Effector CD8-positive, alpha-beta T cell (primary cell): ENCODE data around the gene HSF4.

Source experiments
- DNase-seq: peaks from one replicate; lab custom pipeline; 2025; lab: John Stamatoyannopoulos, UW

Gene HSF4

DNA sequence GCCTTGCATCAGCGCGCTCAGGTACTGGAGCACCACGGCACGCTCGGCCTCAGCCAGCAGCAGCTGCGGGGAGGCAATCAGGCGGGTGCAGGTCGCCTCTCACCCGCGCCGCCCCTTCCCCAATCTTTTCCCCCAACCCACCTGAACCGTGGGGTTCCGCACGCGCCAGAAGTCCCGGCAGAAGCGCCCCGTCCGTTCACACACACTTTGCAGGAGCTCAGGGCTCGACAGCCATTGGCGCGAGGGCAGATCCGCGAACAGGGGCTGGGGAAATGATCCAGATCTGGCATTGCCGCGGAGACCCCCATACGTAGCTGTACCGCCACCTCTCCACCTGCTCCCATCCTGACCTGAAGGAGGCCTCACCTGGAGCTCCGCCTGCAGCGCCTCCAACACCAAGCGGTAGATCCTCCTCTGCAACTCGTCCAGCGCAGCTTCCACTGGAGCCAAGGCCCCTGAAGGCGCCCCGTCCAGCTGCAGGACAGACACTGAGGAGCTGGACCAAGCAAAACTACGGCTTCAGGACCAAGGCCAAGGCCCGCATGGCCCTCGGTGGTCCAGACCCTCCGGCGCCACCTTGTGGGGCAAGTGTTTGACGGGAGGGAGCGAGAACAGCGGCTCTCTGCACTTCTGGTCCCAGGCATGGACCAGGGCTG is 20.6 kb downstream of the HSF4 start:
- peak; percentile 80 for DNase-seq

DNA sequence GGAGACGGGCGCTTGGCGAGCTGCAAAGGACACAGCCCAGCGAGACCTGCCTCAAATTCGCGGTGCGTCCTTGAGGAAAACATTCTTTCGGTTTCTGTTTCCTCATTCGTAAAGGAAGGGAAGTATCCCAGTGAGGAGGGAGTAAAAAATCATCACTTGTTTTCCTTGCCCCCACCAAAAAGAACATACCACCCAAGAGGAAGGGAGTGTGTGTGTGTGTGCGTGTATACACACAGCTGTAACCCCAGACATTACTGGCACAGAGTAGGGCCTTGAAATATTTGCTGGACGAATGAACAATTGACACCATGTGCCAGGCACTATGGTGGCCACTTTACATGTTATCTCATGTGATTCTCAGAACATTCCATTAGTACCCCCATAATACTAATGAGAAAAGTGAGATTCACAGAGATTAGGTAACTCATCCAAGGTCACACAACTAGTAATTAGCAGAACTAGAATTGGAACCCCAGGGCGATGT is 21.1 kb downstream of the HSF4 start:
- DNase-seq, result no peak

DNA sequence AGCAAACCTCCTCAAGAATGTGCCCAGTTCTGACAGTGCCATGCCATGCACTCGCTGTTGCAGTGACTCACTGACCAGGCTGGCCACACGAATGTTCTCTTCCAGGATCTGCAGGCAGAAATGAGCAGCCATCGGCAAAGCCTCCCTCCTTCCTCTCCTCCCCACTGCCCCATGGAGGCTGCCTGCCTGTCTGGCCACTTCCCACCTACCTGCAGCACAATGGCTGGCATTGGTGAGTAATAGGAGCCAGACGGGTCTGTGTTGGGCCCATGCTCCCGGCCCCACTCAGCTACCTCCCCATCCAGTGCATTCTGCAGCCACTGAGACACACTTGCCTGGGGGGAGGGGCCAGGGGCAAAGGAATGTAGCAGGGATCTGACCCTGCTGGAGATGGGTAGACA is 22.0 kb downstream of the HSF4 start:
- DNase-seq, result no peak

DNA sequence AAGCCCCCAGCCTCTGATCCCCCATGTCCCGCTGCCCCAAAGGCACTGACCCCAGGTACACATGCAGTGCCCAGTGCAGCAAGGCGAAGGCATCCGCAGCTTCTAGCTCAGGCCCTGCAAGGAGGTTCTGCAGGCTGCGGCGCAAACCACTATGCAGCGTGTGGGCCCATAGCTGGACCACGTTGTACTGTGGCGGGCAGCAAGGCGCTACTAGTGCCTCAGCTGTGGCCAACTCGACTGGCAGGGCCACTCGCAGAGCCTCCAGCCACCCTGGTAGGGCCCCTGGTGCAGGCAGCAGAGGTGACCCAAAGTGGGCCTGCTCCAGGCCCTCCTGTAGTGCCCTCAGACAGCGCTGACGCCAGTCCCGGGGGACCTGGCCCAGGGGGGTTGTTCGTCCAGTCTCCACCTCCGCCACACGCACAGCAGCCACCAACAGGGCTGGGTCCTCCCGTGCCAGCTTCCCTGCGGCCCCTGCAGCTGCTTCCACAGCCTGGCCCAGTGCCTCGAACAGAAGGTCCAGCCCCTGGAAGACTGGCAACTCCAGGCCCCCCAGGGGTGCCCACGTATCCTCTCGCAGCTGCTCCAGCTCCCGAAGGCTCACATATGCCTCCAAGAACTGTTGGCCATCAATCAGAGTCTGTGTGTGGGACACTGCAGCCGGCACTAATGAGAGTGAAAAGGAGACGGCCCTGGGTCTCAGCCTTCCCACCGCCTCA is 22.8 kb downstream of the HSF4 start:
- no peak for DNase-seq

DNA sequence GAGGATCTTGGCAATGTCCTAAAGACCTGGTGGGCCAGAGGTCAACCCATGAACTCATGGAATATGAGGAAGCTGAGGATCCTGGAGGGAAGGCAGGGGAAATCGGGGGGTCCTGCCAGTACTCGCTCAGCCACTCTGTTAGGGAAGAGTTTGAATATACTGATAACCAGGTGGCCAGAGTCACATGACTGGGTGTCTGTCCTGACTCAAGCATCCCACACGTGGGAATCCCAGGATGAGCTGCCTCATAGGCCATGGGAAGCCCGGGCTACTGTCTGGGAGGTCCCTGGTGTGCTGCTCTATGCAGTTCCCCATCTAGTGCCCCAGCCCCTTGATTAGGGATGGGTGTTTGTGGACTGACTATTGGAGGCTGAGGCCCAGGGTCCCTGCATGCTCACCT is 23.8 kb downstream of the HSF4 start:
- DNase-seq, result no peak

DNA sequence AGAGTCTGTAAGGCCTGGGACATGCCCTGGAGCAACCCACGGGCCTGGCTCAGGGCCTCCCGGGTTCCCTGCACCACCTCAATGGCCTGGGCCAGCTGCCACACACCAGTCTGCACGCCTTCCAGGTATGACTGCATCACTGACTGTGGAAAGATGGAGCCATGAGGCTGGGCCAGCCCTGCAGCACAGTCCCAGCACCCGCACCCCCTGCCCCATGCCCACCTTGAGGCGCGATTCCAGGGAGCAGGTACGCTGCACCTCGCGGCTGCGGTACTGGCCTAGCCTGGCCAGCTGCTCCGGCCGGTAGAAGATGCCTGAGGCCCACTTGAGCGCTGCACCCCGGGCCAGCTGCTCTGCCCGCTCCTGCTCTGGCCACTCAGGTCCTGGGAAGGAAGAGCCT is 24.3 kb downstream of the HSF4 start:
- no peak for DNase-seq

DNA sequence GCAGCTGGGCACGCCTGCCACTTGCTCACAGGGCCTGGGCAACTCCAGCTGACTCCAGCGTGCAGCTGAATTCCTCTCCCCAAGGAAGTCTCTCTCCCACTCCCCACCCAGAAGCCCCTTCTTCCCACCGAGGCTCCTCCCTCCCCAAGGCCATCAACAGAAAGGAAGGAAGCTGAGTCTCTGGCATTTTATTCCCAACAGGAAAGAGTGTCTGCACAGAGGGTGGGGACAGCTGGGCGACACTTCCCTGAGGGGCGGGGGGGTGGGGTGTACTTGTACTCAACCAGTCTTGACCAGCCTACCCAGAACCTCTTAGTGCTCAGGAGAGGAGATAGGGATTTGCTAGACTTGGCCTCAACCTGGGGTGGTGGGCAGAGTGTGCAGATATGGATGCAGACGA is 25.5 kb downstream of the HSF4 start, which contains the start of gene EXOC3L1:
Gene EXOC3L1, minus strand, starts transcription at position 96 of the 400 bp plus-strand sequence. CDS start 460 bp downstream, outside the sequence.
- DNase-seq, result no peak

DNA sequence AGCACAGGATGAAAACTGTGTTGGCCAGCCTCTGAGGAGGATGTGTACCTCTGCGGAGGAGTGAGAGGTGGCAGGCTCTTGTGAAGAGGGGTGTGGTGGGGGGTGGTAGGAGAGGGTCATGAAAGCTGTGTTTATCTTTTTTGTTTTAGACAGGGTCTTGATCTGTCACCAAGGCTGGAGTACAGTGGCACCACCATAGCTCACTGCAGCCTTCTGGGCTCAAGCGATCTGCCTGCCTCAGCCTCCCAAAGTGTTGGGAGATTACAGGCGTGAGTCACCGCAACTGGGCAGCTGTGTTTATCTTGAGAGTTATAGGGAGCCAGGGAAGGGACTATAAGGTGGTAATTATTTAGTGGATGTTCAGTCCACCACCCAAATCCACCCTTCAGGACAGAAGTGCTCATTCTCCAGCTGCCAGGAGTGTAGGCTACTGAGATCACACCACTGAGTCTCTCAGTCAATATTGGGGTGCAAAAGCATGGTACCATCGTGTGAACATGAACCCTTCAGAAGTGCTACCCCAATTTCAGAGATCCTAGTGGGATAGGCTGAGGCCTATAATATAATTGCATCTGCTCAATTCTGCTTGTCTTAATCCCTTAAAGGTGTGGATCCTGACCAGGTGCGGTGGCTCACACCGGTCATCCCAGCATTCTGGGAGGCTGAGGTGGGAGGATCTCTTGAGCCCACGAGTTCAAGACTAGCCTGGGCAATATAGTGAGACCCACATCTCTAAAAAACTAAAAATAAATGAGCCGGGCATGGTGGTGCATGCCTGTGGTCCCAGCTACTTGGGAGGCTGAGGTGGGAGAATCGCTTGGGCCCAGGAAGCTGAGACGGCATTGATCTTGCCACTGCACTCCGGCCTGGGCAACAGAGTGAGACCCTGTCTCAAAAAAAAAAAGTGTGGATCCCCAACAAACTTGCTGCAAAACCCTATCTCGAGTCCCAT is 26.2 kb downstream of the HSF4 start:
- DNase-seq, result no peak

DNA sequence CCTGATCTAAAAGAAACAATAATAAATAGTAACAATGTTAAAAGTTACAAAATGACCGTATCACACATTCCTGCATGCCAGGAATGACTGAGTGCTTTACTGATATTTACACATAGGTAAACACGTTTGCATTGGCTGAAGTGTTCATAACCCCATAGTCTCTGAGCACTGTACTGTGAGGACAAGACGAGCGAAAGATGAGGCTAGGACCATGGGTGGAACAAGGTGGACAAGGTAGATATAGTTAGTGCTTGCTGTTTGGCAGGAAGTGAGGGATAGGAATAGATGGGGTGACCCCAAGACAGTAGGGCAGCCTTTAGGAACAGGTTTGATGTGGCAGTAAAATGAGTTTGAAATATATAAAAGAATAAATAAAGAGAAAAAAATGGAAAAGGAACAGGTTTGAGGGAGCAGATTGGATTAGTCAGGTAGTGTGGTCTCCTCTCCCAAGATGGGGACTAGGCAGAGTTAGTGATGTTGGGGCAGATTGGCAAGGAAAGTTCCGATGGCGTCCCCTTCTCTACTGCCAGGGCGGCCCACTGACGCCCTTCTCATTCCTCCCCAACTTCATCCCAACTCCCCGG is 27.0 kb downstream of the HSF4 start:
- no peak for DNase-seq

DNA sequence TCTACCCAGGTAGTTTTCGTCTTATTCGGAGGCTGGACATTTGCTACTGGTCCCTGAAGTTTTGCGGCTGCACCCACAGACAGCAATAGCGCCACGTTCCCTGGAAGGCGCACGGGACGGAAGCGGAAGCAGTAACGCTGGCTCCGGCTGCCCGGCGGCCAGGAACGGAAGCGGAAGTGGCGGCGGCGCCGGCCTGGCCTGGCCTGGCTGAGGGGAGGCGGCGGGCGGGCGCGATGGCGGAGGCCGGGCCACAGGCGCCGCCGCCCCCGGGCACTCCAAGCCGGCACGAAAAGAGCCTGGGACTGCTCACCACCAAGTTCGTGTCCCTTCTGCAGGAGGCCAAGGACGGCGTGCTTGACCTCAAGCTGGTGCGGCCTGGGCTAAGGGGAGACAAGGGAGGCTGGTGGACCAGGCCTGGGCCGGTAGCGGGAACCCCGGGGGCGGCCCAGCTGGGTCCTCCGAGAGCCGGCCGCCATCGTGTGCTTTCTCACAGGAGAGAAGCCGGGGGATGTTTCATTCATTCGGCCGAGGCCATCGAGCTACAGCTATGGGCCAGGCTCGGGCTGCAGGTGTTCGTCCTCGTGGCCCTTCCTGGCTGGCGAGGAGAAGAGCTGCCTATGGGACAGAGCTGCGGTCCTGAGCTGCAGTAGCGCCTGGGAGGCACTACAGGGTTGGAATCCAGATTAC is 27.6 kb downstream of the HSF4 start, which contains the start of gene E2F4:
Gene E2F4, plus strand, starts transcription at position 161 of the 687 bp plus-strand sequence. Its CDS starts 73 bp downstream, at position 234.
- peak; percentile 65 for DNase-seq

DNA sequence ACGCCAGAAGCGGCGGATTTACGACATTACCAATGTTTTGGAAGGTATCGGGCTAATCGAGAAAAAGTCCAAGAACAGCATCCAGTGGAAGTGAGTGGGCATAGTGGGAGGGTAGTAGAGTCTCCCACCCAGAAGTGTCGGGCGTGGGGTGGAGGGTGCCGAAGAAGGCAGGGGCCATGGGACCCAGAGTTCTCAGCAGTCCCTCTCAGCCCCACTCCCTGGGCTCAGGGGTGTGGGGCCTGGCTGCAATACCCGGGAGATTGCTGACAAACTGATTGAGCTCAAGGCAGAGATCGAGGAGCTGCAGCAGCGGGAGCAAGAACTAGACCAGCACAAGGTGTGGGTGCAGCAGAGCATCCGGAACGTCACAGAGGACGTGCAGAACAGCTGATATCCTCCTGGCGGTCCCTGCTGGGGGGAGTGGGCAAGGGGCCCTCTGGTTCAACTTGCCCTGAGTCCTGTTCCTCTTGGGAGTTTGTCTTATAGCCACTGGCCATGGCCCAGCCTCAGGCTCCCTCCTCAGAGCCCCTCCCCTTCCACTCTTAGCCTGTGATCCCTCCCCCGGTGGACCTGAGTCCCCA is 28.3 kb downstream of the HSF4 start:
- no peak for DNase-seq

DNA sequence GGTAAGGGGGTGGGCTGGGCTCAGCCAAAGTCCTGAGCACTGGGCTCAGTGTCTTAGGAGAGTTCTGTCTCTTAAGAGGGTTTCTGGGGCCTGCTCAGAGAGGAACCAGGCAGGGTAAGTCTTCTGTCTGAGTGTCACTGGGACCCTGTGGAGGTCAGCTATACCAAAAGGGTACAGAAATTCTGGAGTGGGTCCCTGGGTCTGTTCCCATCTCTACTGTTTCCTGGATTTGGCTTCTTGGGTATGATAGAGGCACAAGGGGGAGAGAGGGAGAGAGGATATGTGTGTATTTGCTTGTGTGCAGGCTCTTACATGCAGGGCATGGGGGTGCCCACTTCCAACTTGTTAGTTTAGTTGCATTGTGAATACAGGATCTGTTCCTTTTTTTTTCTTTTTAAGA is 29.0 kb downstream of the HSF4 start:
- DNase-seq, result no peak

DNA sequence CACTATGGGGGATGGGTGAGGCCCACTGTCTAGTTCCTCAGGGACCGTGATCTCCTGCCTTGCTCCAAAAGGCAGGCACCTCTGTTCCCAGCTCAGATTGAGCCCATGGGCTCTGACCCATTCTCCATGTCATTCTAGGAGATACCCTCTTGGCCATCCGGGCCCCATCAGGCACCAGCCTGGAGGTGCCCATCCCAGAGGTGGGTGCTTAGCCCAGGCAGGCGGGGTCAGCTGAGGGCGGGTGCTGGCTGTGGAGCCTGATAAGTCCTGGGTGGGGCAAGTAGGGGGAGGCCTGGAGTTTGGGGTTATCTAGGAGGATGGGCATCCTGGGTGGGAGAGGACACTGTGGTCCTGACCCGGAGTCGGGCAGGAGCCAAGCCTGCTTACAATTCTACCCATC is 29.7 kb downstream of the HSF4 start:
- no peak for DNase-seq

DNA sequence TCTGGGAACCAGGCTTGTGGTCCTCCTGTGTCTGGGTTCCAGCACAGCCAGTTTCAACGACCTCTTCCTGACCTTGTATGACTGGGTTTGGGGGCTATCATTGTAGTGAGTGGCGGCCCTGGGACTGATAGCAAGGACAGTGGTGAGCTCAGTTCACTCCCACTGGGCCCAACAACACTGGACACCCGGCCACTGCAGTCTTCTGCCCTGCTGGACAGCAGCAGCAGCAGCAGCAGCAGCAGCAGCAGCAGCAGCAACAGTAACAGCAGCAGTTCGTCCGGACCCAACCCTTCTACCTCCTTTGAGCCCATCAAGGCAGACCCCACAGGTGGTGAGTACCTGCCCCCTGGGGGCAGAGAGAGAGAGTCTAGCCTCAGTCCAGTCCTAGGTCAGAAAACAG is 31.1 kb downstream of the HSF4 start:
- DNase-seq, result no peak

DNA sequence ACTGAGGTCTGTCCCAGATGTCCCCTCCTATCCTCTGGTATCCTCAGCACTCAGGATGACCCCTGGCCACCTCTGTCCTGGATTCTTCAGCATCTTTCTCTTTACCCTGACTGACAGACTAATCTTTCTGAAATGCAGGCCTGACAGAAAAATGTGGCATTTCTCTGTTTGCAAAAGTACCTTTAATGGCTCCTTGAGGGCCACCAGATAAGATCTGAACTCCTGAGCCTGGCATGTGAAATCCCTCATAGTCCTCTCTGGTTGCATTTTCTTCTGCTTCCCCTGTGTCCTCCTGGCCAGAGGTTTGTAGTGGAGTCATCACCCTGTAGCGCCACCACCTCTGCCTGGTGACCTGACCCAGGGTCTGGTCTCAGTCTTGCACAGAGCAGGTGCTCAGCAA is 32.3 kb downstream of the HSF4 start:
- DNase-seq, result no peak

DNA sequence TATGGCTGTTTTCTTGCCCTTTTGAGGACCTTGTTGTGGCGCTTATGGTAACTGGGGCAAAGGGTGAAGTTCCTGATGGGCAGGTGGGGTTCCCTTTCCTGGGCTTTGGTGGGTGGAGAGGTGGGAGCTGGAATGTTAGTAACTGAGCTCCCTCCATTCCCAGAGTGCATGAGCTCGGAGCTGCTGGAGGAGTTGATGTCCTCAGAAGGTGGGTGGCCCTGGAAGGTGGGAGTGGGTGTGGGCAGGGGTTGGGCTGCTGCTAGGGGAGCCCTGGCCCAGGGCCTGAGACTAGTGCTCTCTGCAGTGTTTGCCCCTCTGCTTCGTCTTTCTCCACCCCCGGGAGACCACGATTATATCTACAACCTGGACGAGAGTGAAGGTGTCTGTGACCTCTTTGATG is 33.2 kb downstream of the HSF4 start:
- no peak for DNase-seq

DNA sequence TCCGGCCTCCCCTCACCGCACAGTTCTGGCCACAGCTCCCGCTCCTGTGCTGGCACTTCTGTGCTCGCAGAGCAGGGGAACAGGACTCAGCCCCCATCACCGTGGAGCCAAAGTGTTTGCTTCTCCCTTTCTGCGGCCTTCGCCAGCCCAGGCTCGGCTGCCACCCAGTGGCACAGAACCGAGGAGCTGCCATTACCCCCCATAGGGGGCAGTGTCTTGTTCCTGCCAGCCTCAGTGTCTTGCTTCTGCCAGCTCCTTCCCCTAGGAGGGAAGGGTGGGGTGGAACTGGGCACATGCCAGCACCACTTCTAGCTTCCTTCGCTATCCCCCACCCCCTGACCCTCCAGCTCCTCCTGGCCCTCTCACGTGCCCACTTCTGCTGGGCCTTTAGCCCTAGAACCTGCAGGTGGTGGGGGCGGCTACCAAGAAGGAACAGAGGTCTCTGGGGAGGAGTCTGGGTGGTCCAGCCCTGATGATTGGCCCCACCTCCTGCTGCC is 33.7 kb downstream of the HSF4 start:
- no peak for DNase-seq

DNA sequence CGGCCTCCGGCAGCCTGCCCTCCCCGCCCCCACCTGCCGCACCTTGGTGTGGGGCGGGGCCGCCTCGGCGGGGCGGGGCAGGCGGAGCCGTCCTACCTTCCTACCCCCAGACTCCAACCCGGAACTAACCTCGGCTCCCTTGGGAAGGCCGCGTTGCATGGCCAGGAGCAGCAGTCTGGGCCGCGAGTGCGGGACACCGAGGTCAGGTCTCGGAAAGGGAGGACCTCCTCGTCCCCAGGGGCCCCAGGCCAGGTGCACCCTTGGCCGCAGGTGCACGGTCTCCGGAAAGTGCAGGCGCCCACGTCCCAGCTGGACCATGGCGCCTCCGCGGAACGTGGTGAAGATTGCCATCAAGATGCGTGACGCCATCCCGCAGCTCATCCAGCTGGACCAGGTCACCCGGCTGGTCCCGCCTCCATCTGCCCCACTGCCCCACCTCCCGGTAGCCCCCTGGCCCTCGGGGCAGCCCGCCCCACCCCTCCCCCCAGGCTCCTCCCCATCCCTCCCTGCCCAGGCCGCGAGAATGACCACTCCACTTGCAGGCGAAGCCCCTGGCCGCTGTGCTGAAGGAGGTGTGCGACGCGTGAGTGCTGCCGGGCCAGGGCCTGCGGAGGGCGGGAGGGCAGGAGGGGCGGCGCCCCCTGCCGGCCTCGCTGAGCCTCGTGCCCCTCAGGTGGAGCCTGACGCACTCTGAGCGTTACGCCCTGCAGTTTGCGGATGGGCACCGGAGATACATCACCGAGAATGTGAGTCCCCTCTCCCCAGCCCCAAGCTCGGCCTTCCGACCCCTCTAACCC is 34.7 kb downstream of the HSF4 start, which contains the start of gene ELMO3:
Gene ELMO3, plus strand, starts transcription at position 121 of the 797 bp plus-strand sequence. Its CDS starts 196 bp downstream, at position 317.
- DNase-seq, result no peak

DNA sequence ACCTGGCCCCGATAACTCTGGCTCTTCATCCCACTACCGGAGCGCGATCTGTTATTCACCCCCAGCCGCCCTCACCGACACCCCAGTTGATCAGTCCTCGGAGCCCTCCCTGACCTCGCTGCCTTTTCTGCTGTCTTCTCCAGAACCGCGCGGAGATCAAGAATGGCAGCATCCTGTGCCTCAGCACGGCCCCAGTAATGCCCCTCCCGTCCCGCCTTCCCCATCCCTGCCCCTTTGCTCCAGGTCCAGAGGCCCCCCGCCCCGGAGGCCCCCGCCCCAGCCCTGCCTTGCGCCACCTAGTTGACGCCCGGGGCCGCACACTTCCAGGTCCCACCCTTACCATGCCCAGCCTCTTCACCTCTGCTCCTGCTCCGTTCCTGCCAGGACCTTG is 35.3 kb downstream of the HSF4 start:
- no peak for DNase-seq

DNA sequence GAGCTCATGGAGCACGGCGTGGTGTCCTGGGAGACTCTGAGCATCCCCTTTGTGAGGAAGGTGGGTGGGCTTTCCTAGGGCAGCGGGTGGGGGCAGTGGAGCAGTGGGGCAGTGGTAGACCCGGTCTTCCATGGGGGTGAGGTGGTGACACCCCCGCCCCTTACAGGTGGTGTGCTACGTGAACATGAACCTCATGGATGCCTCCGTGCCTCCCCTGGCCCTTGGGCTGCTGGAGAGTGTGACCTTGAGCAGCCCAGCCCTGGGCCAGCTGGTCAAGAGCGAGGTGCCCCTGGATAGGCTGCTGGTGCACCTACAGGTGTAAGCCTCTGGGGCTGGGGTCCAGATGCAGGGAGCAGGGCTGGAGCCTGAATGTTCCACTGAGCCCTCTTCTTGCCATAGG is 35.9 kb downstream of the HSF4 start:
- DNase-seq, result no peak
